ENCODE measurements around the gene IL17REL.

The IL17REL gene

DNA sequence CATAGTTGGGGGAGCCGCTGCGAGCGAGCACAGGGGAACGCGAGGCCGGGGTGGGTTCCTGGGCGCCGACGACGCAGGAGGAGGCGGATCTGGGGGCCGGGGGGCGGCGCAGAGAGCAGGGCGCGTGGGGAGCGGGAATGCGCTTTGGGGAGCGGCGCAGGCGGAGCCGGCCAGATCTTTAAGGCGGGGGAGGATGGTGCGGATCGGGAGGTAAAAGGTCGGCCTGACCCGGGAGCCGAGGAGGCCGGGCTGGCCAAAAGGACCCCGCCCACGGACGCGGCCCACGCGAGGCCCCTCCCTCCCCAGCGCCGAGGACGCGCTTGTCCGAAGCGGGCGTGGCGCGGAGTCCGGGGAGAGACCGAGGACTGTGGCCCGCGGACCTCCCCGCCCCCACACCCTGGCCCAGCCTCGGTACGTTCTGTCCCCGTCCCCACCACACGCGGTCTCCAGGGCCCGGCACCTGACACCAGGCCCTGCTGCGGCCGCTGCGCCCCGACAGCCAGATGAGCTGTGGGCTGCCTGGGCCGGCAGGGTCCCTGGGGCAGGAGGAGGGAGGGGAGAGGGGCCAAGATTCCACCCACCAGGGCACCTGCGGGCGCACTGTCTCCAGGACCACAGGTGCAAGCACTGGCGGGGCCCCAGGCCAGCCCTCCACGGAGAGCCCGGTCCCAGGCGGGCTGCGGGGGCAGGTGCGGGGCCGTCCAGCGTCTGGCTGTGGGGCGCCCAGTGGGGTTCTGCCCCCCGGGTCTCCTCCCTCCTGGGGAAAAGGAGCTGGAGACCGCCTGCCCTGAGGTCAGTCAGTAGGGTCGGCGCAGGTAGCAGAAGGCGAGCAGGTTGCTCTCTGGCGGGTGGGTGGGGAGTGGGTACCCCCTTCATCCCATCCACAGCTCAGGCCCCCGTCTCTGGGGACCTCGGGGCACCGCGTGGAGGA, 41.1 kb downstream of the IL17REL start:
- H3K14ac ChIP-seq (ENCODE audit: low read length): peak overlapping the region; percentile 94
- H3K36me3 ChIP-seq (replicated peaks in 1 of 2; ENCODE audit: control insufficient read depth in 2 of 2, insufficient read depth in 2 of 2, low read length in 2 of 2): no peaks in the 10 kb centered on the region
- H2BK5ac ChIP-seq (ENCODE audit: low read length): peak overlapping the region; percentile 75
- H3K4me3 ChIP-seq (ENCODE audit: low read length in 2 of 2): peak overlapping the region in 1 of 2 donors; percentile 69
- DNase-seq (ENCODE audit: low spot score): no peak
- H2AFZ ChIP-seq (ENCODE audit: low read length): peak overlapping the region; percentile 80
- peaks cover 8% of the 10 kb centered on the region for H3K79me1 ChIP-seq (ENCODE audit: low read depth, low read length)
- no peak overlapping the region for H3K27ac ChIP-seq (replicated peaks; ENCODE audit: low read length)
- peaks cover 15 to 35% of the 10 kb centered on the region in 2 donors for H3K4me1 ChIP-seq (ENCODE audit: control insufficient read depth in 2 of 2, insufficient read depth in 1 of 2, low read depth in 1 of 2, low read length in 2 of 2)
- H3K4ac ChIP-seq (ENCODE audit: low read length): peak overlapping the region; percentile 84
- H3K18ac ChIP-seq (ENCODE audit: low read length): peak overlapping the region; percentile 98
- peak overlapping the region; percentile 17 for H4K8ac ChIP-seq (ENCODE audit: low read depth, low read length)
- peak overlapping the region; percentile 100 for H2AK5ac ChIP-seq (ENCODE audit: low read depth, low read length)
- H2BK12ac ChIP-seq (ENCODE audit: low read length): peak overlapping the region; percentile 94
- H2BK15ac ChIP-seq (ENCODE audit: low read length): peak overlapping the region; percentile 99
- peaks cover 0 to 30% (median 0%) of the 10 kb centered on the region in 3 experiments for H3K27me3 ChIP-seq (ENCODE audit: control insufficient read depth in 3 of 3, insufficient read depth in 3 of 3, low read depth in 1 of 3, low read length in 3 of 3)
- H3K4me2 ChIP-seq (ENCODE audit: insufficient read depth, low read length, poor library complexity, severe bottlenecking): peak overlapping the region; percentile 83
- no peak overlapping the region for H4K91ac ChIP-seq (ENCODE audit: low read depth, low read length, poor library complexity)
- peak overlapping the region; percentile 88 for H3K9ac ChIP-seq (ENCODE audit: low read depth, low read length, poor library complexity)
- H3K23ac ChIP-seq (ENCODE audit: low read depth, low read length, poor library complexity): peak overlapping the region; percentile 99
- peak overlapping the region; percentile 87 for H2BK120ac ChIP-seq (ENCODE audit: low read depth, low read length)
- no CpG with 5 or more reads among the region's 81 CpGs for whole genome bisulfite sequencing, 2 donors (ENCODE audit: extremely low coverage in 2 of 2, insufficient read length in 2 of 2, insufficient replicate concordance in 1 of 2)
- peaks cover 0 to 11% of the 10 kb centered on the region in 2 donors for H3K9me3 ChIP-seq (replicated peaks in 1 of 2; ENCODE audit: control insufficient read depth in 2 of 2, insufficient read depth in 1 of 2, low read depth in 1 of 2, low read length in 2 of 2)

- no peaks in the 10 kb centered on the region for H3K36me3 ChIP-seq (replicated peaks in 1 of 2; ENCODE audit: control insufficient read depth in 2 of 2, insufficient read depth in 2 of 2, low read length in 2 of 2)
- peak overlapping the region; percentile 99 for H2BK15ac ChIP-seq (ENCODE audit: low read length)
- WGBS, 2 donors (ENCODE audit: extremely low coverage in 2 of 2, insufficient read length in 2 of 2, insufficient replicate concordance in 1 of 2): no CpG with 5 or more reads among the region's 32 CpGs
- peak overlapping the region in 1 of 2 donors; percentile 69 for H3K4me3 ChIP-seq (ENCODE audit: low read length in 2 of 2)
- no peak overlapping the region for H2BK12ac ChIP-seq (ENCODE audit: low read length)
- peaks cover 0 to 11% of the 10 kb centered on the region in 2 donors for H3K9me3 ChIP-seq (replicated peaks in 1 of 2; ENCODE audit: control insufficient read depth in 2 of 2, insufficient read depth in 1 of 2, low read depth in 1 of 2, low read length in 2 of 2)
- peak overlapping the region; percentile 100 for H2AK5ac ChIP-seq (ENCODE audit: low read depth, low read length)
- H2AFZ ChIP-seq (ENCODE audit: low read length): peak overlapping the region; percentile 80
- H3K27ac ChIP-seq (replicated peaks; ENCODE audit: low read length): no peak overlapping the region
- H3K27me3 ChIP-seq (ENCODE audit: control insufficient read depth in 3 of 3, insufficient read depth in 3 of 3, low read depth in 1 of 3, low read length in 3 of 3): peaks cover 0 to 29% (median 0%) of the 10 kb centered on the region in 3 experiments
- H3K9ac ChIP-seq (ENCODE audit: low read depth, low read length, poor library complexity): peak overlapping the region; percentile 46
- H4K91ac ChIP-seq (ENCODE audit: low read depth, low read length, poor library complexity): peak overlapping the region; percentile 87
- H3K18ac ChIP-seq (ENCODE audit: low read length): peak overlapping the region; percentile 98
- H3K23ac ChIP-seq (ENCODE audit: low read depth, low read length, poor library complexity): peak overlapping the region; percentile 99
- peak overlapping the region; percentile 83 for H3K4me2 ChIP-seq (ENCODE audit: insufficient read depth, low read length, poor library complexity, severe bottlenecking)
- H3K14ac ChIP-seq (ENCODE audit: low read length): peak overlapping the region; percentile 5
- H4K8ac ChIP-seq (ENCODE audit: low read depth, low read length): peak overlapping the region; percentile 24
- peaks cover 8% of the 10 kb centered on the region for H3K79me1 ChIP-seq (ENCODE audit: low read depth, low read length)
- H2BK120ac ChIP-seq (ENCODE audit: low read depth, low read length): peak overlapping the region; percentile 99
- DNase-seq (ENCODE audit: low spot score): peak; percentile 82
- H3K4ac ChIP-seq (ENCODE audit: low read length): no peak overlapping the region
- peaks cover 19 to 38% of the 10 kb centered on the region in 2 donors for H3K4me1 ChIP-seq (ENCODE audit: control insufficient read depth in 2 of 2, insufficient read depth in 1 of 2, low read depth in 1 of 2, low read length in 2 of 2)
- peak overlapping the region; percentile 4 for H2BK5ac ChIP-seq (ENCODE audit: low read length)
Measured at GRCh38 chr22:49970528-49971231, 41.9 kb downstream of the IL17REL start.

DNA sequence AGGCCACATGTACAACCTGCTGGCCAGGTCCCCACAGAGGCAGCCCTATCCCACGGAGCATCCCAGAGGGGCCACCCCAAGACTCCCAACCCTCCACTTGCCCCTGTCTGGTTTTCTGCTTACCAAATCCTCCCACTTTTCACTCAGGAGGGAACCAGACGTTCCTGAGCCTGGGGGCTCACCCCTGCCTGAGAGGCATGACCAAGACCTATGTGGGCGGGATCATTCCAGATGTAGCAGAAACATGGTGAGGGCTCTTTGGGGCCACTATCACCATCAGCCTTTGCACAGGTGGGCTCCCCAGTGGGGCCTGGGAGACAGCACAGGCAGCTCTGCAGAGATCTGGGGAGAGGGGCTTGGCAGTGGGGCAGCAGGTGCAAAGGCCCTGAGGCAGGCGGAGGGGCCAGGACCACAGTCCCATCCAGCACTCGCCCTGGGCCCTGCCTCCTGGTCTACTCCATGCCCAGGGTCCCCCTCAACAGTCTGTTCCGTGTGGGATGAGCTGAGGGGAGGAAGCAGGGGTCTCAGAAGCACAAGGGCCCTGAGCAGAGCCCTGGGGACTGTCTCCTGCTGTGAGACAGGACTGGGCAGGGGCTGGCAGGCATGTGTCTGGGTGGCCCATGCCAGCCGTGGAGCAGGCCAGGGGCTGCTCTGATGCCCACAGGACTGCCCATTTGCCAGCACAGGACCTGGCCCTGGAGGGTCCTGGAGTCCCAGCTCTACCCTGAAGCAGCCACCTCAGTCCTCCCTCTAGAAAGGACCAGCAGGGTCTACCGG, 42.6 kb downstream of the IL17REL start:
- peak overlapping the region in 1 of 2 donors; percentile 1 for H3K4me3 ChIP-seq (ENCODE audit: low read length in 2 of 2)
- no peak for DNase-seq (ENCODE audit: low spot score)
- H4K91ac ChIP-seq (ENCODE audit: low read depth, low read length, poor library complexity): peak overlapping the region; percentile 87
- peaks cover 8% of the 10 kb centered on the region for H3K79me1 ChIP-seq (ENCODE audit: low read depth, low read length)
- no peak overlapping the region for H3K9ac ChIP-seq (ENCODE audit: low read depth, low read length, poor library complexity)
- H2BK15ac ChIP-seq (ENCODE audit: low read length): peak overlapping the region; percentile 99
- peaks cover 19 to 36% of the 10 kb centered on the region in 2 donors for H3K4me1 ChIP-seq (ENCODE audit: control insufficient read depth in 2 of 2, insufficient read depth in 1 of 2, low read depth in 1 of 2, low read length in 2 of 2)
- no peak overlapping the region for H3K27ac ChIP-seq (replicated peaks; ENCODE audit: low read length)
- H2AFZ ChIP-seq (ENCODE audit: low read length): no peak overlapping the region
- peak overlapping the region; percentile 98 for H2AK5ac ChIP-seq (ENCODE audit: low read depth, low read length)
- no CpG with 5 or more reads among the region's 8 CpGs for WGBS, 2 donors (ENCODE audit: extremely low coverage in 2 of 2, insufficient read length in 2 of 2, insufficient replicate concordance in 1 of 2)
- H3K36me3 ChIP-seq (replicated peaks in 1 of 2; ENCODE audit: control insufficient read depth in 2 of 2, insufficient read depth in 2 of 2, low read length in 2 of 2): peaks cover 0 to under 1% of the 10 kb centered on the region in 2 donors
- H3K4me2 ChIP-seq (ENCODE audit: insufficient read depth, low read length, poor library complexity, severe bottlenecking): no peak overlapping the region
- H2BK120ac ChIP-seq (ENCODE audit: low read depth, low read length): peak overlapping the region; percentile 99
- H3K18ac ChIP-seq (ENCODE audit: low read length): peak overlapping the region; percentile 92
- peak overlapping the region; percentile 84 for H3K4ac ChIP-seq (ENCODE audit: low read length)
- H2BK12ac ChIP-seq (ENCODE audit: low read length): peak overlapping the region; percentile 100
- H3K23ac ChIP-seq (ENCODE audit: low read depth, low read length, poor library complexity): peak overlapping the region; percentile 65
- peak overlapping the region; percentile 87 for H2BK5ac ChIP-seq (ENCODE audit: low read length)
- peaks cover 0 to 26% (median 0%) of the 10 kb centered on the region in 3 experiments for H3K27me3 ChIP-seq (ENCODE audit: control insufficient read depth in 3 of 3, insufficient read depth in 3 of 3, low read depth in 1 of 3, low read length in 3 of 3)
- peak overlapping the region; percentile 24 for H4K8ac ChIP-seq (ENCODE audit: low read depth, low read length)
- H3K9me3 ChIP-seq (replicated peaks in 1 of 2; ENCODE audit: control insufficient read depth in 2 of 2, insufficient read depth in 1 of 2, low read depth in 1 of 2, low read length in 2 of 2): peaks cover 0 to 8% of the 10 kb centered on the region in 2 donors
- H3K14ac ChIP-seq (ENCODE audit: low read length): peak overlapping the region; percentile 5

Data from neuronal stem cell (in vitro differentiated cells).